HS-5 (cell line): Measurements from ENCODE around the gene GUK1.
"Not testable (repeated sequence)": the region's sequence is repeated elsewhere in the genome, so short reads cannot be mapped to it uniquely, and the experiment has no call there.

Experiments used
- DNase-seq: peaks from one replicate; pipeline ENCODE4 v3.0.0-alpha.2; 2012; ENCODE audit warnings: low read depth

Gene GUK1

GRCh38 chr1:228163007-228163753 is 23.1 kb downstream of the GUK1 start:
- no peak for DNase-seq

DNA sequence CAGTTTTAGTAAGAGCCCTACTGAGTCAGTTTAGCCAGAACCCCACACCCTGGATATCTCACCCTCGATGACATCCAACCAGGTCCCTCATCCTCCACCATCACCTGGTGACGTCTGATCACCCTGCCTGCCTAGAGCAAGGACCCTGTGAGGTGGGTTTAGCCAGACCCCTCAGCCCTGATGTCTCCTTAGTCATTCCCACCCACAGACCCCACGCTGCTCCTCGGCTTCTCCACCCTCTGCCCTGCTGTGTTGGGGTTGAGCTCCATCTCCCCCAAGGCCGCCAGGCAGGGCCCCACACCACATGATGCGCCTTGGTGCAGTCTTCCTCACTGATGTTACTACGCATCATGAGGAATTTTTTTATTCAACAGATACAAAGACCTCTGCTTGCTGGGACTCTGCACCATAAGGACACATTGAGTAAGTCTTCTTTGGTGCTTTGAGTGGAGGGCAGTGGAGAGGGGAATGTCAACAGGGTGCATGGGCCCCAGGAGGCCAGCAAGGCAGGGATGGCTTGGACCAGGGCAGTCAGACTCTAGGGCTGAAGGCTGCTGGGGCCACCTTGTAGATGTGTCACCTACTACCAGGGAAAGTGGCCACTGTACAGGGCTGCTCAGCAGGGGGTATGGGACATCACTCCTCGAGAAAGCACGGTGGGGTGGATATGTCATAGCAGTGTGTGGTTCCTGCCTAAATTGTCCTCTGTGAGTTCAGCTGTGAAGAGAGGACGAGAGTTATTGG is 23.9 kb downstream of the GUK1 start:
- DNase-seq, result no peak

DNA sequence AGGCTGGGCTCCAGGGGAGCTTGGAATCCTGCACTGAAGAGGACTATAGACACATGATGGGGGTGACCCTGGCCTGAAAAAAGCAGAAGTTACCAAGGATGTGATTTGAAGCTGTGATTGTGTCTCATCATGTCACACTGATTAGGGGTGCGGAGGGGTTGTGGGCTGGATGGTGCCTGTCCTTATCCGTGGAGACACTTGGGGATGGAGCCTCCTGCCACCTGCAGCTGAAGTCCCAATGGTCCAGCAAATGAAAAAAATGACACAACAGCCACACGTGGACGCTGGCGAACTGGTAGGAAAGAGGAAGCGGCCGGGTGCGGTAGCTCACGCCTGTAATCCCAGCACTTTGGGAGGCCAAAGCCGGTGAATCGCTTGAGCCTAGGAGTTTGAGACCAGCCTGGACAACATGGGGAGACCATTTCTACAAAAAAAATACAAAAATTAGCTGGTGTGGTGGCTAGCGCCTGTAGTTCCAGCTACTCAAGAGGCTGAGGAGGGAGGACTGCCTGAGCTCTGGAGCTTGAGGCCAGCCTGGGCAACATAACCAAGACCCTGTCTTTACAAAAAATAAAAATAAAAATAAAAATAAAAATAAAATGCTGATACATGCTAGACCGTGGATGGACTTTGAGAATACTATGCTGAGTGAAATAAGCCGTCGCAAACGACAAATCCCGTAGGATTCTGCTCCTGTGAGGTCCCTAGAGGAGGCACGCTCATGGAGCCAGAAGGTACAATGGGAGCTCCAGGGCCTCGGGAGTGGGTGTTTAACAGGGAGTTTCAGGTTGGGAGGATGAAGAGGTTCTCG is 24.7 kb downstream of the GUK1 start:
- DNase-seq, result no peak

- peak; percentile 88 for DNase-seq
These were observed 25.5 kb downstream of the GUK1 start, which contains the start of gene IBA57 for GRCh38 chr1:228165372-228166169. TSS of gene IBA57 (plus strand) at chr1:228165804. CDS start at chr1:228165817, 13 bp downstream.

GRCh38 chr1:228166170-228166936 is 26.3 kb downstream of the GUK1 start:
- peak; percentile 36 for DNase-seq

- no peak for DNase-seq
These were observed 28.6 kb downstream of the GUK1 start for GRCh38 chr1:228168563-228169270.

DNA sequence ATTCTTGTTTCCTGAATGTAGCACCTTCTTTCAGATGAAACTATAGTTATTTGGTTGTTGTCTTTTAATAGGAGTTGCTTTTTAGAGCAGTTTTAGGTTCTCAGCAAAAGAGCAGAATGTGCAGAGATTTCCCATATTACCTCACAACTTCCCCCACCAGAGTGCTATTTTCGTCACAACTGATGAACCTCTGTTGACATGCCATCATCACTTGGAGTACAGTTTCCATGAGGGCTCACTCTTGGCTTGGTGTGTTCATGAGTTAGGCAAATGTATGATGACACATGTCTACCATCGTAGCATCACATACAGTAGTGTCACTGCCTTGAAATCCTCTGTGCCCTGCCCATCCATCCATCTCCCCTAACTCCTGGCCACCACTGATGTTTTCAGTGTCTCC is 29.3 kb downstream of the GUK1 start:
- DNase-seq, result no peak

DNA sequence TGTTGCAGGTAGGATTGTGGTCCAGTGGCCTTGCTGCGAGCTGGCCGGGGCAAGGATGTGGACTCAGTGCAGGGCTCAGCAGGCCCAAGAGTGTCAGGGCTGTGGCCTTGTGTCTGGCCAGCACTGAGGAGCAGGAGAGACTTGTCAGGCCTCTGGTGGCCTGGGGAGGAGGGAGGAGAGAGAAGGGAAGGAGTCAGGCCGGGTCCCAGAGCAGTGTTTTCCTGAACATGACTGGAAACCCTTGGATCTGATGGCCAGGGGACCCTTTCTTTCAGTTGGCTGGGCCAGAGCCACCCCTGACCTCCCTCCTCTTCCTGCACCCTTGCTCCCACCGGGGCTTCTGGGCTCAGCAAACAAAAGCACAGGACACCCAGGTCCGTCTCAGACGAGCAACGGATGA is 30.6 kb downstream of the GUK1 start:
- no peak for DNase-seq

GRCh38 chr1:228171221-228171891 is 31.3 kb downstream of the GUK1 start:
- DNase-seq, result no peak

GRCh38 chr1:228172591-228173527 is 32.8 kb downstream of the GUK1 start:
- no peak for DNase-seq

GRCh38 chr1:228173528-228174481 is 33.7 kb downstream of the GUK1 start:
- DNase-seq, result not testable (repeated sequence)

DNA sequence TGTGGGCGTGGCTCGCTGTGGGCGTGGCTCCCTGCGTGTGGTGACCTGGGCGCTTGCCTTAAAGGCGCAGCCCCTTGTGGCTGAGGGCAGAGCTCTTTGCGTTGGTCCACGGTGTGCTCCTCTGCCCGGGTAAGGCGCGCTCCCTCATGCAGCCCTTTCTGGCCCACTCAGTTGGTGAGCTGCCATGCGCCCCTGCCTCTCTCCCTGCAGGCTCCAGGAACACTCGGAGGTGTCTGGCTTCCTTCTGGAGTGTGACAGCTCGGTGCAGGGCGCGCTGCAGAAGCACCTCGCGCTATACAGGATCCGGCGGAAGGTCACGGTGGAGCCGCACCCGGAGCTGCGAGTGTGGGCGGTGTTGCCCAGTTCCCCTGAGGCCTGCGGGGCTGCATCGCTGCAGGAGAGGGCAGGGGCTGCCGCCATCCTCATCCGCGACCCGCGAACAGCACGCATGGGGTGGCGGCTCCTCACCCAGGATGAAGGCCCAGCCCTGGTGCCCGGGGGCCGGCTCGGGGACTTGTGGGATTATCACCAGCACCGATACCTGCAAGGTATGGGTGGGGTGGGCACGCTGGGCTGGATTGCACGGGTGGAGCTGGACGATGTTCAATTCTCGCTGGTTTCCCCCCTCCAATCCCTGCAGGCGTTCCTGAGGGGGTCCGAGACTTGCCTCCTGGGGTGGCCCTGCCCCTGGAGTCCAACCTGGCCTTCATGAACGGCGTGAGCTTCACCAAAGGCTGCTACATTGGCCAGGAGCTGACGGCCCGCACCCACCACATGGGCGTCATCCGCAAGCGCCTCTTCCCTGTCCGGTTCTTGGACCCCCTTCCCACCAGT is 34.6 kb downstream of the GUK1 start:
- DNase-seq, result no peak

- no peak for DNase-seq
These were observed 35.4 kb downstream of the GUK1 start for GRCh38 chr1:228175316-228176023.

GRCh38 chr1:228176024-228176395 is 35.9 kb downstream of the GUK1 start:
- no peak for DNase-seq

DNA sequence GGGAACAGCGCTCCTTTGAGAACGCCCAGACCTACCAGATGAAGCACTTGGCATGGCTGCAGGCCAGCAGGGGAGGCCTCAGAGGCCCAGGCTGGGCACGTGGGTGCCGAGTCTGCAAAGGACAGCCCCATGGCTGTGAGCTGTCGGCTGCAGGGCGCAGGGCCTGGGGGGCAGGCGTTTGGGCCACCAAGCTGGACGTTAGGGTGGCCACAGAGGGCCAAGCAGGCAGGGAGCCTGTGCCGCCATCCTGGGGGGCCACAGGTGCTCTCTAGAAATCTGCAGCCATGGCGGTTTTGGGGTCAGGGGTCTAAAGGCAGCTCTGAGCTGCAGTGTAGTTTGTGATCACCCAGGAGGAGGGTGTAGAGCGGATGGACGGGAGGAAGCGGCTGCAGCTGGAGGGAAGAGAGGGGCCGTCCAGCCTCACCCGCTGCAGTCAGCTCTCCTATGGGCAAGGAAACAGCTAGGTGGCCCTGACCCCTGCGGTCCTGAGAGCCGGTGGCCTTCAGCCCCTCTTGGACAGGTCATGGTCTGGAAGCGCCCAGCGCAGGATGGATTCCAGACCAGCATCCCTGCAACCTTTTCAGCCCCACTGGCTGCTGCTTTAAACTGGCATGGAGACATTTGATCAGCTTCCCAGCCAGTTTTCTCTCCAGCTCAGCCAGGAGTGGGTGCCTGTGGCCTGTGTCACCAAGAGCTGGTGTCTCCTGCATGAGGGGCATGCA is 36.5 kb downstream of the GUK1 start:
- no peak for DNase-seq
